Endodermal cell (in vitro differentiated cells): ENCODE measurements around the gene ACOT12. TPM values are rescaled to one million over a fixed set of nuclear protein-coding genes. Genes with fewer than 3 reads are reported as not detected.
"Not testable (repeated sequence)": the region's sequence is repeated elsewhere in the genome, so short reads cannot be mapped to it uniquely, and the experiment has no call there.

ENCODE experiments used
- DNase-seq: peaks from one replicate; pipeline ENCODE4 v3.0.0-alpha.2; 2017
- H3K27ac ChIP-seq: 2 replicates; pipeline ENCODE4 v1.5.1; 2013; ENCODE audit warnings: mild to moderate bottlenecking, low read depth, low read length, moderate library complexity
- H3K27me3 ChIP-seq: 2 replicates; pipeline ENCODE4 v1.6.1; 2013; ENCODE audit warnings: mild to moderate bottlenecking, low read length, moderate library complexity; ENCODE audit not compliant: insufficient read depth, control insufficient read depth, poor library complexity, severe bottlenecking
- H3K36me3 ChIP-seq: 2 replicates; pipeline ENCODE4 v1.7.0; 2013; ENCODE audit warnings: mild to moderate bottlenecking, low read length, moderate library complexity; ENCODE audit not compliant: control insufficient read depth, insufficient read depth
- H3K4me1 ChIP-seq: one replicate; pipeline ENCODE4 v1.7.0; 2013; ENCODE audit warnings: low read length; ENCODE audit not compliant: control insufficient read depth, insufficient read depth
- H3K4me3 ChIP-seq: 2 replicates; pipeline ENCODE4 v1.5.1; 2013; ENCODE audit warnings: mild to moderate bottlenecking, low read length, moderate library complexity
- H3K9ac ChIP-seq: 2 replicates; pipeline ENCODE4 v1.6.1; 2013; ENCODE audit warnings: mild to moderate bottlenecking, low read length, moderate library complexity; ENCODE audit not compliant: poor library complexity, severe bottlenecking; ENCODE audit errors: extremely low read depth
- H3K9me3 ChIP-seq: 2 replicates; pipeline ENCODE4 v1.6.1; 2013; ENCODE audit warnings: mild to moderate bottlenecking, low read length, moderate library complexity; ENCODE audit not compliant: control insufficient read depth
- H3K27ac Mint-ChIP-seq: 2 replicates; pipeline ENCODE4 v1.8.0; 2020; ENCODE audit warnings: mixed read lengths
- H3K27me3 Mint-ChIP-seq: 2 replicates; pipeline ENCODE4 v1.8.0; 2021; ENCODE audit warnings: mild to moderate bottlenecking, mixed read lengths; ENCODE audit not compliant: insufficient read depth
- H3K36me3 Mint-ChIP-seq: 2 replicates; pipeline ENCODE4 v1.8.0; 2020; ENCODE audit warnings: low read depth, mixed read lengths
- H3K4me1 Mint-ChIP-seq: 2 replicates; pipeline ENCODE4 v1.8.0; 2020; ENCODE audit warnings: mixed read lengths
- H3K4me3 Mint-ChIP-seq: 2 replicates; pipeline ENCODE4 v1.8.0; 2020; ENCODE audit warnings: mild to moderate bottlenecking, moderate library complexity, mixed read lengths
- H3K9me3 Mint-ChIP-seq: 2 replicates; pipeline ENCODE4 v1.8.0; 2020; ENCODE audit warnings: mild to moderate bottlenecking, mixed read lengths
- WGBS, 2 experiments: methylation state at CpG; one replicate each; pipeline versions ENCODE4 v1.1.5 to v1.1.7; 2013; ENCODE audit warnings: missing lambda C conversion rate in 2 of 2, mixed read lengths in 1 of 2; ENCODE audit not compliant: insufficient coverage in 1 of 2, insufficient read length in 1 of 2; 5-methylcytosine and 5-hydroxymethylcytosine counted together
- total RNA-seq, 2 donors: library from RNA; stranded (reverse); fragmentation: NEBNext Ultra II Directional in 1 of 2; extraction: Animal tissue kit (Norgen Biotek cat#: 25700) in 1 of 2; gene quantifications; 2 replicates in 1 of 2; 3 replicates in 1 of 2; pipeline ENCODE4 v1.2.1, GENCODE V29; 2021
- TF ChIP-seq, protein P1 (sequence below): fragments of 200-600 bp; sonication (generic); conservative IDR thresholded peaks from 2 replicates; pipeline ENCODE4 v1.5.0; 2021; ENCODE audit warnings: antibody characterized with exemption, mild to moderate bottlenecking

Gene ACOT12
- total RNA-seq, 2 donors from 2014 or later: 0.42 TPM; not detected in 1

DNA sequence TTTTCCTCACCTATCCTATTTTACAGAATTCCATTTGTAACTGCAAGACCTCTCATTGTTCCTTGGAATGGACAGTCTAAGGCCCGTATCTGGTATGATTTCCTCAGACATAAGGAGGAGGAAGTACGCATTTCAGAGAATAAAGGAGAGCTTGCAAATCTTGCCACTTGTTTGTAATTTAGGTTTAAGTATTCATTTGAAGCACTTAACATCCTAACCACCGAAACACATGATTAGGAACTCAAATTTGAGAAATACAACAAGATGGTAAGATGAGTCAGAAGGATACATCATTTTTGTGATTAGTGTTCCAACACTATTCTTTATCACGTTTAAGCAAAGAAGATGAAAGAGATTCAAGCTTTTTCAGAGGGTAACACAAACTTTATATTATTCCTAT, 96.4 kb downstream of the ACOT12 start:
- peaks cover 23% of the 10 kb centered on the region for H3K36me3 Mint-ChIP-seq
- peaks cover 12% of the 10 kb centered on the region for H3K4me1 Mint-ChIP-seq
- H3K36me3 ChIP-seq: peaks cover 10% of the 10 kb centered on the region
- H3K27me3 ChIP-seq: no peaks in the 10 kb centered on the region
- no peak for DNase-seq
- 91% methylated on average over 4 of the region's 4 CpGs; no CpG with 5 or more reads in 1 of the 2 experiments for WGBS, 2 experiments
- peaks cover 23% of the 10 kb centered on the region for H3K9me3 Mint-ChIP-seq
- no peak overlapping the region for H3K4me3 ChIP-seq
- TF ChIP-seq, protein P1, sequence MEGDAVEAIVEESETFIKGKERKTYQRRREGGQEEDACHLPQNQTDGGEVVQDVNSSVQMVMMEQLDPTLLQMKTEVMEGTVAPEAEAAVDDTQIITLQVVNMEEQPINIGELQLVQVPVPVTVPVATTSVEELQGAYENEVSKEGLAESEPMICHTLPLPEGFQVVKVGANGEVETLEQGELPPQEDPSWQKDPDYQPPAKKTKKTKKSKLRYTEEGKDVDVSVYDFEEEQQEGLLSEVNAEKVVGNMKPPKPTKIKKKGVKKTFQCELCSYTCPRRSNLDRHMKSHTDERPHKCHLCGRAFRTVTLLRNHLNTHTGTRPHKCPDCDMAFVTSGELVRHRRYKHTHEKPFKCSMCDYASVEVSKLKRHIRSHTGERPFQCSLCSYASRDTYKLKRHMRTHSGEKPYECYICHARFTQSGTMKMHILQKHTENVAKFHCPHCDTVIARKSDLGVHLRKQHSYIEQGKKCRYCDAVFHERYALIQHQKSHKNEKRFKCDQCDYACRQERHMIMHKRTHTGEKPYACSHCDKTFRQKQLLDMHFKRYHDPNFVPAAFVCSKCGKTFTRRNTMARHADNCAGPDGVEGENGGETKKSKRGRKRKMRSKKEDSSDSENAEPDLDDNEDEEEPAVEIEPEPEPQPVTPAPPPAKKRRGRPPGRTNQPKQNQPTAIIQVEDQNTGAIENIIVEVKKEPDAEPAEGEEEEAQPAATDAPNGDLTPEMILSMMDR: no peak
- H3K9ac ChIP-seq: no peak overlapping the region
- H3K4me3 Mint-ChIP-seq: no peak overlapping the region
- H3K27ac ChIP-seq: no peak overlapping the region
- H3K9me3 ChIP-seq: peaks cover 28% of the 10 kb centered on the region
- H3K27ac Mint-ChIP-seq: no peak overlapping the region
- H3K27me3 Mint-ChIP-seq: no peaks in the 10 kb centered on the region
- peaks cover 4% of the 10 kb centered on the region for H3K4me1 ChIP-seq

DNA sequence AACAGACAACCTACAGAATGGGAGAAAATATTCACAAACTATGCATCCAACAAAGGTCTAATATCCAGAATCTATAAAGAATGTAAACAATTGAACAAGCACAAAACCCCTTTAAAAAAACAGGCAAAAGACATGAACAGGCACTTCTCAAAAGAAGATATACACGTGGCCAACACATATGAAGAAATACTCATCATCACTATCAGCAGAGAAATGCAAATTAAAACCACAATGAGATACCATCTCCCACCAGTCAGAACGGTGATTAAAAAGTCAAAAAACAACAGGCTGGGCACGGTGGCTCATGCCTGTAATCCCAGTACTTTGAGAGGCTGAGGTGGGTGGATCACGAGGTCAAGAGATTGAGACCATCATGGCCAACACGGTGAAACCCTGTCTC, 99.9 kb downstream of the ACOT12 start:
- not testable (repeated sequence) for H3K27ac ChIP-seq, H3K36me3 ChIP-seq, H3K4me3 ChIP-seq, H3K9ac ChIP-seq, H3K4me3 Mint-ChIP-seq, H3K4me1 ChIP-seq, H3K4me1 Mint-ChIP-seq, H3K27me3 Mint-ChIP-seq, H3K27me3 ChIP-seq, DNase-seq, H3K27ac Mint-ChIP-seq
- peaks cover 46% of the 10 kb centered on the region for H3K9me3 ChIP-seq
- Mint-ChIP-seq H3K36me3 (peaks cover 40% of the 10 kb centered on the region), H3K9me3 (peaks cover 39% of the 10 kb centered on the region)
- WGBS, 2 experiments: 93 to 97% methylated on average over 5 of the region's 5 CpGs

- Mint-ChIP-seq H3K4me3 (no peak overlapping the region), H3K4me1 (no peaks in the 10 kb centered on the region), H3K36me3 (peaks cover 44% of the 10 kb centered on the region), H3K27ac (no peak overlapping the region), H3K9me3 (peaks cover 39% of the 10 kb centered on the region), H3K27me3 (no peaks in the 10 kb centered on the region)
- H3K27ac ChIP-seq: no peak overlapping the region
- no peaks in the 10 kb centered on the region for H3K27me3 ChIP-seq
- peaks cover 46% of the 10 kb centered on the region for H3K9me3 ChIP-seq
- peaks cover 10% of the 10 kb centered on the region for H3K36me3 ChIP-seq
- TF ChIP-seq, protein P1: no peak
- H3K4me3 ChIP-seq: peak overlapping the region; percentile 20
- no peaks in the 10 kb centered on the region for H3K4me1 ChIP-seq
- DNase-seq: no peak
- 96% methylated on average over 2 of the region's 2 CpGs; no CpG with 5 or more reads in 1 of the 2 experiments for WGBS, 2 experiments
- H3K9ac ChIP-seq: no peak overlapping the region
Observed at GRCh38 chr5:81292130-81292529, 101.8 kb downstream of the ACOT12 start.

- Histone ChIP-seq H3K9ac (no peak overlapping the region), H3K27ac (no peak overlapping the region), H3K4me3 (no peak overlapping the region), H3K9me3 (peaks cover 45% of the 10 kb centered on the region), H3K27me3 (no peaks in the 10 kb centered on the region), H3K36me3 (peaks cover 10% of the 10 kb centered on the region), H3K4me1 (no peaks in the 10 kb centered on the region)
- Mint-ChIP-seq H3K4me3 (no peak overlapping the region), H3K27me3 (no peaks in the 10 kb centered on the region), H3K4me1 (peaks cover 6% of the 10 kb centered on the region), H3K9me3 (peaks cover 39% of the 10 kb centered on the region), H3K27ac (no peak overlapping the region), H3K36me3 (peaks cover 44% of the 10 kb centered on the region)
- 91% methylated on average over 1 of the region's 1 CpG; no CpG with 5 or more reads in 1 of the 2 experiments for WGBS, 2 experiments
- TF ChIP-seq, protein P1: no peak
- DNase-seq: no peak
Observed at GRCh38 chr5:81290146-81290545, 103.8 kb downstream of the ACOT12 start.
